Liver (tissue), 3 donors: ENCODE data around the gene FGD5.

ENCODE experiments used
- YY1 ChIP-seq: IDR thresholded peaks from 2 replicates; pipeline ENCODE4 v1.6.1; 2016; ENCODE audit warnings: antibody characterized with exemption, mild to moderate bottlenecking
- TF ChIP-seq, protein P1 (sequence below): IDR thresholded peaks from 2 replicates; pipeline ENCODE4 v1.6.1; 2016; ENCODE audit warnings: antibody characterized with exemption, mild to moderate bottlenecking
- TF ChIP-seq, protein P2 (sequence below): fragments of 150-350 bp; IDR thresholded peaks from 2 replicates; pipeline ENCODE4 v1.5.1; 2017; ENCODE audit warnings: improper control_type of control experiment, low read depth, low read length; ENCODE audit not compliant: missing input control
- TF ChIP-seq, protein P3 (sequence below): IDR thresholded peaks from 2 replicates; pipeline ENCODE4 v1.6.1; 2016; ENCODE audit warnings: antibody characterized with exemption
- TF ChIP-seq, protein P4 (sequence below): IDR thresholded peaks from 2 replicates; pipeline ENCODE4 v1.6.1; 2016; ENCODE audit warnings: antibody characterized with exemption
- donor health status: healthy.
- donor health status: healthy.

DNA sequence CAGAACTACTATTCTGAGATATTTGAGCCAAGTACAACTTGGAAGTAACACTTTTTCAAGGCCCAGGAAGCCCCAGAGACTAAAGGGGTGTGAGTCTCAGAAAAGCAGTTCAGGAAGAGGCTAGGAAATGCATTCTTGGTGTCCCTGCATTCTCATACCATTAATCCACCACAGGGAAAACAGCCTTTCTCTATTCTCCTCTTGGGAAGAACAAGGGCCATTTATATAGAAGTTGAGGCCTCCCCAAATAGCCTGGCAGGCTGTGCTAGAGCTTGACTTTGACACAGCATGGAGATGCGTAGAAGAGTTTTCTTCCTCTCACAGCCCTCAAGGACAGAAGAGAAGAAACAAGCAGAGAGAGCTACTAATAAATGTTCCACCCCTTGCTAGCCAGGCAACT is 123.1 kb downstream of the FGD5 start:
- TF ChIP-seq, protein P1, sequence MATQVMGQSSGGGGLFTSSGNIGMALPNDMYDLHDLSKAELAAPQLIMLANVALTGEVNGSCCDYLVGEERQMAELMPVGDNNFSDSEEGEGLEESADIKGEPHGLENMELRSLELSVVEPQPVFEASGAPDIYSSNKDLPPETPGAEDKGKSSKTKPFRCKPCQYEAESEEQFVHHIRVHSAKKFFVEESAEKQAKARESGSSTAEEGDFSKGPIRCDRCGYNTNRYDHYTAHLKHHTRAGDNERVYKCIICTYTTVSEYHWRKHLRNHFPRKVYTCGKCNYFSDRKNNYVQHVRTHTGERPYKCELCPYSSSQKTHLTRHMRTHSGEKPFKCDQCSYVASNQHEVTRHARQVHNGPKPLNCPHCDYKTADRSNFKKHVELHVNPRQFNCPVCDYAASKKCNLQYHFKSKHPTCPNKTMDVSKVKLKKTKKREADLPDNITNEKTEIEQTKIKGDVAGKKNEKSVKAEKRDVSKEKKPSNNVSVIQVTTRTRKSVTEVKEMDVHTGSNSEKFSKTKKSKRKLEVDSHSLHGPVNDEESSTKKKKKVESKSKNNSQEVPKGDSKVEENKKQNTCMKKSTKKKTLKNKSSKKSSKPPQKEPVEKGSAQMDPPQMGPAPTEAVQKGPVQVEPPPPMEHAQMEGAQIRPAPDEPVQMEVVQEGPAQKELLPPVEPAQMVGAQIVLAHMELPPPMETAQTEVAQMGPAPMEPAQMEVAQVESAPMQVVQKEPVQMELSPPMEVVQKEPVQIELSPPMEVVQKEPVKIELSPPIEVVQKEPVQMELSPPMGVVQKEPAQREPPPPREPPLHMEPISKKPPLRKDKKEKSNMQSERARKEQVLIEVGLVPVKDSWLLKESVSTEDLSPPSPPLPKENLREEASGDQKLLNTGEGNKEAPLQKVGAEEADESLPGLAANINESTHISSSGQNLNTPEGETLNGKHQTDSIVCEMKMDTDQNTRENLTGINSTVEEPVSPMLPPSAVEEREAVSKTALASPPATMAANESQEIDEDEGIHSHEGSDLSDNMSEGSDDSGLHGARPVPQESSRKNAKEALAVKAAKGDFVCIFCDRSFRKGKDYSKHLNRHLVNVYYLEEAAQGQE = no peak
- TF ChIP-seq, protein P2, sequence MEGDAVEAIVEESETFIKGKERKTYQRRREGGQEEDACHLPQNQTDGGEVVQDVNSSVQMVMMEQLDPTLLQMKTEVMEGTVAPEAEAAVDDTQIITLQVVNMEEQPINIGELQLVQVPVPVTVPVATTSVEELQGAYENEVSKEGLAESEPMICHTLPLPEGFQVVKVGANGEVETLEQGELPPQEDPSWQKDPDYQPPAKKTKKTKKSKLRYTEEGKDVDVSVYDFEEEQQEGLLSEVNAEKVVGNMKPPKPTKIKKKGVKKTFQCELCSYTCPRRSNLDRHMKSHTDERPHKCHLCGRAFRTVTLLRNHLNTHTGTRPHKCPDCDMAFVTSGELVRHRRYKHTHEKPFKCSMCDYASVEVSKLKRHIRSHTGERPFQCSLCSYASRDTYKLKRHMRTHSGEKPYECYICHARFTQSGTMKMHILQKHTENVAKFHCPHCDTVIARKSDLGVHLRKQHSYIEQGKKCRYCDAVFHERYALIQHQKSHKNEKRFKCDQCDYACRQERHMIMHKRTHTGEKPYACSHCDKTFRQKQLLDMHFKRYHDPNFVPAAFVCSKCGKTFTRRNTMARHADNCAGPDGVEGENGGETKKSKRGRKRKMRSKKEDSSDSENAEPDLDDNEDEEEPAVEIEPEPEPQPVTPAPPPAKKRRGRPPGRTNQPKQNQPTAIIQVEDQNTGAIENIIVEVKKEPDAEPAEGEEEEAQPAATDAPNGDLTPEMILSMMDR = no peak
- TF ChIP-seq, protein P3, sequence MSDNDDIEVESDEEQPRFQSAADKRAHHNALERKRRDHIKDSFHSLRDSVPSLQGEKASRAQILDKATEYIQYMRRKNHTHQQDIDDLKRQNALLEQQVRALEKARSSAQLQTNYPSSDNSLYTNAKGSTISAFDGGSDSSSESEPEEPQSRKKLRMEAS = no peak
- TF ChIP-seq YY1 = no peak
- TF ChIP-seq, protein P4, sequence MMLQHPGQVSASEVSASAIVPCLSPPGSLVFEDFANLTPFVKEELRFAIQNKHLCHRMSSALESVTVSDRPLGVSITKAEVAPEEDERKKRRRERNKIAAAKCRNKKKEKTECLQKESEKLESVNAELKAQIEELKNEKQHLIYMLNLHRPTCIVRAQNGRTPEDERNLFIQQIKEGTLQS = no peak
